NCI-H1105 (cell line): Measurements from ENCODE around the gene PLEKHM1.

ENCODE experiments used
- DNase-seq: peaks from one replicate; lab custom pipeline; 2025; lab: John Stamatoyannopoulos, UW

PLEKHM1 gene

GRCh38 chr17:45427181-45427835 lies 63.2 kb downstream of the PLEKHM1 start:
- no peak for DNase-seq

- no peak for DNase-seq
These were observed 64.0 kb downstream of the PLEKHM1 start for GRCh38 chr17:45426561-45426960.

GRCh38 chr17:45425984-45426413 lies 64.5 kb downstream of the PLEKHM1 start:
- DNase-seq = no peak

- peak; percentile 54 for DNase-seq
These were observed 65.2 kb downstream of the PLEKHM1 start for GRCh38 chr17:45425125-45425983.

- DNase-seq = no peak
These were observed 65.8 kb downstream of the PLEKHM1 start for GRCh38 chr17:45424769-45425124.

- no peak for DNase-seq
These were observed 66.6 kb downstream of the PLEKHM1 start for GRCh38 chr17:45423975-45424335.

- DNase-seq = no peak
These were observed 67.1 kb downstream of the PLEKHM1 start for GRCh38 chr17:45423304-45423974.

GRCh38 chr17:45414990-45415881 lies 75.3 kb downstream of the PLEKHM1 start:
- DNase-seq = no peak

GRCh38 chr17:45413498-45413923 lies 77.0 kb downstream of the PLEKHM1 start:
- no peak for DNase-seq

GRCh38 chr17:45411348-45412105 lies 79.0 kb downstream of the PLEKHM1 start:
- no peak for DNase-seq

GRCh38 chr17:45410144-45411091 lies 80.1 kb downstream of the PLEKHM1 start:
- no peak for DNase-seq

- no peak for DNase-seq
These were observed 80.9 kb downstream of the PLEKHM1 start for GRCh38 chr17:45409659-45410076.

GRCh38 chr17:45408611-45409421 lies 81.7 kb downstream of the PLEKHM1 start:
- DNase-seq = no peak

- DNase-seq = no peak
These were observed 84.4 kb downstream of the PLEKHM1 start for GRCh38 chr17:45406107-45406506.

- DNase-seq = no peak
These were observed 85.1 kb downstream of the PLEKHM1 start for GRCh38 chr17:45405250-45406086.

- no peak for DNase-seq
These were observed 85.7 kb downstream of the PLEKHM1 start for GRCh38 chr17:45404870-45405249.

GRCh38 chr17:45403906-45404490 lies 86.5 kb downstream of the PLEKHM1 start:
- DNase-seq = no peak

GRCh38 chr17:45402916-45403315 lies 87.6 kb downstream of the PLEKHM1 start:
- no peak for DNase-seq
